Activated CD8-positive, alpha-beta T cell treated with anti-CD3 and anti-CD28 coated beads for 36 hours (primary cell): Measurements from ENCODE around the gene DUSP22. TPM values are rescaled to one million over a fixed set of nuclear protein-coding genes. Genes with fewer than 3 reads are reported as not detected.

ENCODE experiments used
- ATAC-seq: fragments of 200-7000 bp; cut with Tn5 transposase; one replicate; pipeline ENCODE4 v1.10.0; 2021; ENCODE audit warnings: mild to moderate bottlenecking, moderate library complexity
- CTCF ChIA-PET: fragments of 350-600 bp; sonication (Branson Sonifier 250); formaldehyde crosslinking; loops from one replicate; lab custom pipeline; 2021; ENCODE audit warnings: antibody characterized with exemption; lab: Charles Lee
- POLR2A ChIA-PET: fragments of 350-600 bp; sonication (Branson Sonifier 250); formaldehyde crosslinking; loops from one replicate; lab custom pipeline; 2021; ENCODE audit warnings: antibody characterized with exemption; lab: Charles Lee
- DNase-seq: peaks from one replicate; pipeline ENCODE4 v3.0.0-alpha.2; 2020
- H3K27ac Mint-ChIP-seq: one replicate; pipeline ENCODE4 v1.8.0; 2021; ENCODE audit warnings: mild to moderate bottlenecking, mixed read lengths
- H3K27me3 Mint-ChIP-seq: one replicate; pipeline ENCODE4 v1.8.0; 2021; ENCODE audit warnings: mixed read lengths
- H3K36me3 Mint-ChIP-seq: one replicate; pipeline ENCODE4 v1.8.0; 2021; ENCODE audit warnings: low read depth, mixed read lengths
- H3K4me1 Mint-ChIP-seq: one replicate; pipeline ENCODE4 v1.8.0; 2021; ENCODE audit warnings: low read depth, mixed read lengths
- H3K4me3 Mint-ChIP-seq: one replicate; pipeline ENCODE4 v1.8.0; 2021; ENCODE audit warnings: mild to moderate bottlenecking, moderate library complexity, mixed read lengths
- H3K9me3 Mint-ChIP-seq: one replicate; pipeline ENCODE4 v1.8.0; 2021; ENCODE audit warnings: mixed read lengths
- intact Hi-C: fragments of 100-400 bp; cut with micrococcal nuclease; formaldehyde crosslinking; loops from one replicate; pipeline ENCODE4 v1.10.0; 2022
- total RNA-seq, 2 experiments: library from RNA; stranded (reverse); gene quantifications; one replicate each; pipeline ENCODE4 v1.2.3, GENCODE V29; 2021
- TF ChIP-seq, protein P1 (sequence below): fragments of 200-600 bp; IDR thresholded peaks from one replicate; pipeline ENCODE4 v1.8.0; 2022; ENCODE audit warnings: antibody characterized with exemption, mild to moderate bottlenecking

The DUSP22 gene
- total RNA-seq, 2 experiments from 2014 or later: 32.5 to 34.2 TPM

DNA sequence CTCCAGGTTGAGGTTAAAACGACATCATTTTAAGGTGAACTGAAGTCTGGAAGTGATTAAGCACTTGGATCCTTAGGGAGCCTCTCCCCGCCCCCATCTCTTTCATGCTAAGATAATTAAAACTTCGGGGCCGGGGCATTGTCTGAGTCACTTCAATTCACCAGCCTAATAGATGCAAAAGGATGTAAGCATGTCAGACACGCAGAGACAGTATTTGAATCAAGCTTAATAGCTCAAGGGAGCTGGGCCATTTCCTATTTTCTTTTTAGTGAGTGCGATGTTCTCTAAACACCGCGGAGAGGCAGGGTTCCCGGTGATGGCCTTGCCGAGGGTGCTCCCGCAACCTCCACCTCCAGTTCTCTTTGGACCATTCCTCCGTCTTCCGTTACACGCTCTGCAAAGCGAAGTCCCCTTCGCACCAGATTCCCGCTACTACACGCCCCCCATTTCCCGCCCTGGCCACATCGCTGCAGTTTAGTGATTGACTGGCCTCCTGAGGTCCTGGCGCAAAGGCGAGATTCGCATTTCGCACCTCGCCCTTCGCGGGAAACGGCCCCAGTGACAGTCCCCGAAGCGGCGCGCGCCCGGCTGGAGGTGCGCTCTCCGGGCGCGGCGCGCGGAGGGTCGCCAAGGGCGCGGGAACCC is 98.7 kb downstream of the DUSP22 start:
- DNase-seq (peak; percentile 71), ATAC-seq (peak; percentile 24)
- H3K9me3 Mint-ChIP-seq: no peaks in the 10 kb centered on the region
- ChIA-PET CTCF (interaction anchor here (0.8 to 3.8 kb wide), 22 partner anchors 8 to 243 kb away, joined by 3 to 16 read pairs (median 4); no protein-coding TSS in a partner anchor), POLR2A (interaction anchor here (0.7 to 29.9 kb wide), 29 partner anchors 8 to 211 kb away, joined by 3 to 888 read pairs (median 5); no protein-coding TSS in a partner anchor)
- H3K36me3 Mint-ChIP-seq: peaks cover 42% of the 10 kb centered on the region
- intact Hi-C loops: loop anchor here (5.0 kb wide), 1 partner anchor 204 kb away; no protein-coding TSS in a partner anchor
- peak overlapping the region; percentile 99 for H3K4me3 Mint-ChIP-seq
- H3K27ac Mint-ChIP-seq: peak overlapping the region; percentile 95
- peaks cover 4% of the 10 kb centered on the region for H3K27me3 Mint-ChIP-seq
- H3K4me1 Mint-ChIP-seq: peaks cover 48% of the 10 kb centered on the region
- TF ChIP-seq, protein P1, sequence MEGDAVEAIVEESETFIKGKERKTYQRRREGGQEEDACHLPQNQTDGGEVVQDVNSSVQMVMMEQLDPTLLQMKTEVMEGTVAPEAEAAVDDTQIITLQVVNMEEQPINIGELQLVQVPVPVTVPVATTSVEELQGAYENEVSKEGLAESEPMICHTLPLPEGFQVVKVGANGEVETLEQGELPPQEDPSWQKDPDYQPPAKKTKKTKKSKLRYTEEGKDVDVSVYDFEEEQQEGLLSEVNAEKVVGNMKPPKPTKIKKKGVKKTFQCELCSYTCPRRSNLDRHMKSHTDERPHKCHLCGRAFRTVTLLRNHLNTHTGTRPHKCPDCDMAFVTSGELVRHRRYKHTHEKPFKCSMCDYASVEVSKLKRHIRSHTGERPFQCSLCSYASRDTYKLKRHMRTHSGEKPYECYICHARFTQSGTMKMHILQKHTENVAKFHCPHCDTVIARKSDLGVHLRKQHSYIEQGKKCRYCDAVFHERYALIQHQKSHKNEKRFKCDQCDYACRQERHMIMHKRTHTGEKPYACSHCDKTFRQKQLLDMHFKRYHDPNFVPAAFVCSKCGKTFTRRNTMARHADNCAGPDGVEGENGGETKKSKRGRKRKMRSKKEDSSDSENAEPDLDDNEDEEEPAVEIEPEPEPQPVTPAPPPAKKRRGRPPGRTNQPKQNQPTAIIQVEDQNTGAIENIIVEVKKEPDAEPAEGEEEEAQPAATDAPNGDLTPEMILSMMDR: no peak

DNA sequence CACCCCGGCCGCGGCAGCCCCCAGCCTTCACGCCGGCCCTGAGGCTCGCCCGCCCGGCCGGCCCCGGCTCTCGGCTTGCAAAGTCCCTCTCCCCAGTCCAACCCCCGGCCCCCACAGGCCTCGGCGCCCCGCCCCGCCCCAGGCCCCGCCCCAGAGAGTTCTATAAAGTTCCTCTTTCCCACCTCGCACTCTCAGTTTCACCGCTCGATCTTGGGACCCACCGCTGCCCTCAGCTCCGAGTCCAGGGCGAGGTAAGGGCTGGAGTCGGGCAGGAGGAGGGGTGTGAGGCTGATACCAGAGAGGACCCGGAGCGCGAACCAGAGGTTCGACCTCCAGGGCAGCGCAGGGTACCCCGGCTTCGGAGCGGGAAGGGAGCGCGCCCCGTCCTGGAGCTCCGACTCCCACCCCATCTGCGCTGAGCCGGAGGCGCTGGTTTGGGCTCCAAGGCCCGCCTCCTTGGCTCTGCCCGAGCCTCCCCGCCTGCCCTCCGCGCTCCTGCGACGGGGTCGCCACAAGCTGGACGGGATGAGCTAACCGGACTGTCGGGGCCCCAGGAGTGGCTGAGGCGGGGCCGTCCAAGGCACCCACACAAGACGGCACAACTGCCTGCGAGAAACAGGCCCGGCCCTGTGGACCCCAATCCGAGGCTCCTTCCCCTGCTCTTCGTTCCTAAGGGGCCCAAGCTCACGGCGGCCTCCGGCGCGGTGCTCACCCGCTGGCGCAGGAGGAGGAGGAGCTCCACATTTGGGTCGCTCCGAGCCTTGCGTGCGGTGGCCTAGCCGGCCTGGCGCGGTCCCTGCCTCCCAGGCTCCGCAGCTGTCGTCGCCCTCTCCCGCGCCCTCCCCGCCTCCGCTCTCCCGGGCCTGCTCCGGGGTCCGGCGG is 99.5 kb downstream of the DUSP22 start, which contains the start of gene IRF4:
Gene IRF4, plus strand, starts transcription at position 194 of the 882 bp plus-strand sequence. CDS start 1,401 bp downstream, outside the sequence.
- ChIA-PET CTCF (interaction anchor here (0.8 to 3.8 kb wide), 14 partner anchors 8 to 244 kb away, joined by 3 to 16 read pairs (median 4); no protein-coding TSS in a partner anchor), POLR2A (interaction anchor here (0.7 to 29.9 kb wide), 37 partner anchors 9 to 208 kb away, joined by 3 to 888 read pairs (median 5); partner anchors contain the start of gene DUSP22)
- peak within 1 kb of the TSS; percentile 97 for H3K27ac Mint-ChIP-seq
- peaks cover 46% of the 10 kb centered on the region for H3K36me3 Mint-ChIP-seq
- peaks cover 52% of the 10 kb centered on the region for H3K4me1 Mint-ChIP-seq
- peak; percentile 75 for DNase-seq
- TF ChIP-seq, protein P1: no peak
- peak within 1 kb of the TSS; percentile 99 for H3K4me3 Mint-ChIP-seq
- H3K9me3 Mint-ChIP-seq: no peaks in the 10 kb centered on the region
- H3K27me3 Mint-ChIP-seq: peaks cover 4% of the 10 kb centered on the region
- peak; percentile 51 for ATAC-seq
- intact Hi-C loops: loop anchor here (5.0 kb wide), 1 partner anchor 204 kb away; no protein-coding TSS in a partner anchor

DNA sequence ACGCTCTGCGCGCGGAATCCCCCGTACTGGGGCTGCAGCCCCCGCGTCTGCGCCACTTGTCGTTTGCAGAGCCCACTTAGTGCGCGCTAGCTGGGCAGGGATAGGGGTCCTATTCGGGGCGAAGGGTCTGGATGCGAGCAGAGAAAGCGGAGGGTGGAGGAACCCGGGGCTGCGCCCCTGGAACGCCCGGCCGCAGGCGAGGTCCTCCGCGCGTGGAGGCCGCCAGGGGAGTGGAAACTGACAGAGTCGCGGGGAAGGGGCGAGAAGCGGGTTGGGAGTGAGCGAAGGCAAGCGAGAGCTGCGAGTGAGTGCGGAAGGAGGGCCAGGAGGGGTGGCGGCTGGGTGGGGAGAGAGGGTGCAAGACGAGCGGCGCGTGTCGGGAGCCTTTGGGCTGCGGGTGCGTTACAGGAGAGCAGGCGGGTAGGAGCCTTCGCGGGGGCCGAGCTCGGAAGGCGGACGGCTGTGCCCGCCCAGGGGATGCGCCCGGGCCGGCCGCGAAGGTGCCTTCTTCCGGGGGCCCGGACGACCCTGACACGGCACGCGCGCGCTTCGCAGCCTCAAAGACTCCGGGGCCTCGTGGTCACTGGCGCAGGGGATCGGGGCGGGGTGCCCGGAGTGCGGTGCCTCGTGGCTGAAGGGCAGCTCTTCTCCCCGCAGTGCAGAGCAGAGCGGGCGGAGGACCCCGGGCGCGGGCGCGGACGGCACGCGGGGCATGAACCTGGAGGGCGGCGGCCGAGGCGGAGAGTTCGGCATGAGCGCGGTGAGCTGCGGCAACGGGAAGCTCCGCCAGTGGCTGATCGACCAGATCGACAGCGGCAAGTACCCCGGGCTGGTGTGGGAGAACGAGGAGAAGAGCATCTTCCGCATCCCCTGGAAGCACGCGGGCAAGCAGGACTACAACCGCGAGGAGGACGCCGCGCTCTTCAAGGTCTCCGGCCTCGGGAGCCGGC is 100.4 kb downstream of the DUSP22 start:
- intact Hi-C loops: loop anchor here (5.0 kb wide), 1 partner anchor 205 kb away; no protein-coding TSS in a partner anchor
- H3K27ac Mint-ChIP-seq: peak overlapping the region; percentile 97
- no peaks in the 10 kb centered on the region for H3K9me3 Mint-ChIP-seq
- ChIA-PET POLR2A (interaction anchor here (0.7 to 29.9 kb wide), 38 partner anchors 10 to 209 kb away, joined by 3 to 888 read pairs (median 6); partner anchors contain the start of gene DUSP22), CTCF (interaction anchor here (0.8 to 3.8 kb wide), 8 partner anchors 16 to 244 kb away, joined by 3 to 16 read pairs (median 6); no protein-coding TSS in a partner anchor)
- no peak for ATAC-seq
- TF ChIP-seq, protein P1: no peak
- peaks cover 55% of the 10 kb centered on the region for H3K36me3 Mint-ChIP-seq
- peaks cover 58% of the 10 kb centered on the region for H3K4me1 Mint-ChIP-seq
- peaks cover 1% of the 10 kb centered on the region for H3K27me3 Mint-ChIP-seq
- peak overlapping the region; percentile 99 for H3K4me3 Mint-ChIP-seq
- DNase-seq: peak; percentile 46
